CD4-positive, CD25-positive, alpha-beta regulatory T cell (primary cell): ENCODE measurements around the gene NT5DC2. TPM values are rescaled to one million over a fixed set of nuclear protein-coding genes. Genes with fewer than 3 reads are reported as not detected.

Experiments
- ATAC-seq, 2 donors: fragments of 150-1000 bp; cut with Tn5 transposase; one replicate each; pipeline ENCODE4 v1.10.0; 2021; ENCODE audit warnings: low read depth in 2 of 2, moderate number of reproducible peaks in 2 of 2, moderate library complexity in 1 of 2
- DNase-seq, 3 donors: peaks; one replicate each; pipeline versions ENCODE4 v3.0.0 to v3.0.0-alpha.2; 2012 to 2022; ENCODE audit warnings: mixed read lengths in 1 of 3
- H3K27ac ChIP-seq: one replicate; pipeline ENCODE4 v1.7.0; 2013; ENCODE audit warnings: mild to moderate bottlenecking, low read length; ENCODE audit not compliant: insufficient read depth, poor library complexity, severe bottlenecking
- H3K27me3 ChIP-seq: one replicate; pipeline ENCODE4 v1.7.0; 2013; ENCODE audit warnings: low read length; ENCODE audit not compliant: control insufficient read depth, insufficient read depth
- H3K36me3 ChIP-seq: one replicate; pipeline ENCODE4 v1.7.0; 2013; ENCODE audit warnings: mild to moderate bottlenecking, low read length, moderate library complexity; ENCODE audit not compliant: control insufficient read depth, insufficient read depth
- H3K4me1 ChIP-seq: 2 replicates; pipeline ENCODE4 v1.7.0; 2013; ENCODE audit warnings: mild to moderate bottlenecking, low read length; ENCODE audit not compliant: insufficient read depth, control insufficient read depth, poor library complexity, severe bottlenecking
- H3K4me3 ChIP-seq: one replicate; pipeline ENCODE4 v1.7.0; 2013; ENCODE audit warnings: low read depth, mild to moderate bottlenecking, low read length, moderate library complexity
- H3K9me3 ChIP-seq, 2 experiments: 1 replicate in 1 of 2; 2 replicates in 1 of 2; pipeline ENCODE4 v1.7.0; 2013; ENCODE audit warnings: low read length in 2 of 2, mild to moderate bottlenecking in 1 of 2, moderate library complexity in 1 of 2; ENCODE audit not compliant: control insufficient read depth in 2 of 2
- H3K27ac Mint-ChIP-seq, 3 donors: one replicate each; pipeline ENCODE4 v1.8.0; 2020 to 2022; ENCODE audit warnings: mild to moderate bottlenecking in 3 of 3, mixed read lengths in 3 of 3, moderate library complexity in 2 of 3
- H3K27me3 Mint-ChIP-seq: one replicate; pipeline ENCODE4 v1.8.0; 2022; ENCODE audit warnings: mild to moderate bottlenecking, mixed read lengths
- H3K36me3 Mint-ChIP-seq: one replicate; pipeline ENCODE4 v1.8.0; 2020; ENCODE audit warnings: mixed read lengths
- H3K4me1 Mint-ChIP-seq, 4 donors: one replicate each; pipeline ENCODE4 v1.8.0; 2020 to 2022; ENCODE audit warnings: mixed read lengths in 4 of 4, mild to moderate bottlenecking in 1 of 4
- H3K4me3 Mint-ChIP-seq, 4 donors: one replicate each; pipeline ENCODE4 v1.8.0; 2020 to 2022; ENCODE audit warnings: mild to moderate bottlenecking in 4 of 4, mixed read lengths in 4 of 4, moderate library complexity in 3 of 4
- H3K9me3 Mint-ChIP-seq, 7 donors: one replicate each; pipeline ENCODE4 v1.8.0; 2020 to 2022; ENCODE audit warnings: mixed read lengths in 7 of 7, mild to moderate bottlenecking in 3 of 7, moderate library complexity in 2 of 7
- polyA plus RNA-seq, 4 donors: library from polyadenylated mRNA; unstranded; fragments of 300-500 nt; fragmentation: Illumina TruSeq; gene quantifications; one replicate each; pipeline ENCODE4 v1.2.3, GENCODE V29; 2021
- total RNA-seq: library from RNA; stranded (reverse); gene quantifications from one replicate; pipeline ENCODE4 v1.2.3, GENCODE V29; 2022

Gene NT5DC2
- total and polyA plus RNA-seq, 5 donors from 2014 or later: 0.81 to 3.7 TPM; not detected in 3

GRCh38 chr3:52490035-52490938 is 43.4 kb downstream of the NT5DC2 start:
- H3K27me3 ChIP-seq: no peaks in the 10 kb centered on the region
- H3K9me3 Mint-ChIP-seq: no peaks in the 10 kb centered on the region
- no peak overlapping the region for H3K4me3 ChIP-seq
- H3K9me3 ChIP-seq: no peaks in the 10 kb centered on the region
- peaks cover 53% of the 10 kb centered on the region for H3K36me3 ChIP-seq
- peaks cover 4% of the 10 kb centered on the region for H3K27me3 Mint-ChIP-seq
- no peak overlapping the region for H3K27ac ChIP-seq
- H3K4me3 Mint-ChIP-seq: no peak overlapping the region
- no peak overlapping the region for H3K27ac Mint-ChIP-seq
- H3K4me1 ChIP-seq: no peaks in the 10 kb centered on the region
- peaks cover 25% of the 10 kb centered on the region for H3K36me3 Mint-ChIP-seq
- H3K4me1 Mint-ChIP-seq: peaks cover 0 to 3% (median 0%) of the 10 kb centered on the region in 4 donors
- no peak for DNase-seq
- ATAC-seq: no peak

- H3K4me3 ChIP-seq: no peak overlapping the region
- H3K9me3 ChIP-seq: no peaks in the 10 kb centered on the region
- peaks cover 56% of the 10 kb centered on the region for H3K36me3 ChIP-seq
- no peaks in the 10 kb centered on the region for H3K9me3 Mint-ChIP-seq
- ATAC-seq: no peak
- no peak overlapping the region for H3K27ac Mint-ChIP-seq
- no peak for DNase-seq
- H3K4me3 Mint-ChIP-seq: no peak overlapping the region
- H3K27me3 ChIP-seq: no peaks in the 10 kb centered on the region
- peaks cover 0 to 2% (median 0%) of the 10 kb centered on the region in 4 donors for H3K4me1 Mint-ChIP-seq
- H3K36me3 Mint-ChIP-seq: peaks cover 26% of the 10 kb centered on the region
- no peaks in the 10 kb centered on the region for H3K27me3 Mint-ChIP-seq
- no peak overlapping the region for H3K27ac ChIP-seq
- no peaks in the 10 kb centered on the region for H3K4me1 ChIP-seq
Measured at GRCh38 chr3:52489453-52489852, 44.2 kb downstream of the NT5DC2 start.

DNA sequence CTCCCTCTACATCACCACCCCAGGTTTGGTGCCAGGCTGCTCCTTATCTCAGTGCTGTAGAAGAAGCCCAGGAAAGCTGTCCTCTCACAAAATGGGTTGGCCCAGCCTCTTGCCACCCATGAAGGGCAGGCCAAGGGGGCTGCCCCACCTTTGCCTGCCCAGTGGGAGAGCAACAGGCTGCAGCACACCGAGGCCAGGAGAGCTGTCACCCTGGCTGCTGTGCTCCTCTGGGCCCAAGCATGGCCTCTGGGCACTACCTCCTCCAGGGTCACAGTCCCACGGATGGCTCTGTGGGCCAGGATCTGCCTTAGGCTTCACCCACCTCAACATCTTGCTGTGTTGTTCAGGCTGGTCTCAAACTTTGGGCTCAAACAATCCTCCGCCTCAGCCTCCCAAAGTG is 44.9 kb downstream of the NT5DC2 start:
- no peak for ATAC-seq
- H3K4me3 ChIP-seq: no peak overlapping the region
- Mint-ChIP-seq H3K36me3 (peaks cover 31% of the 10 kb centered on the region), H3K27me3 (no peaks in the 10 kb centered on the region), H3K9me3 (no peaks in the 10 kb centered on the region), H3K4me3 (no peak overlapping the region), H3K27ac (no peak overlapping the region), H3K4me1 (no peaks in the 10 kb centered on the region)
- no peaks in the 10 kb centered on the region for H3K4me1 ChIP-seq
- H3K36me3 ChIP-seq: peaks cover 56% of the 10 kb centered on the region
- no peak overlapping the region for H3K27ac ChIP-seq
- no peaks in the 10 kb centered on the region for H3K27me3 ChIP-seq
- no peak for DNase-seq
- no peaks in the 10 kb centered on the region for H3K9me3 ChIP-seq

DNA sequence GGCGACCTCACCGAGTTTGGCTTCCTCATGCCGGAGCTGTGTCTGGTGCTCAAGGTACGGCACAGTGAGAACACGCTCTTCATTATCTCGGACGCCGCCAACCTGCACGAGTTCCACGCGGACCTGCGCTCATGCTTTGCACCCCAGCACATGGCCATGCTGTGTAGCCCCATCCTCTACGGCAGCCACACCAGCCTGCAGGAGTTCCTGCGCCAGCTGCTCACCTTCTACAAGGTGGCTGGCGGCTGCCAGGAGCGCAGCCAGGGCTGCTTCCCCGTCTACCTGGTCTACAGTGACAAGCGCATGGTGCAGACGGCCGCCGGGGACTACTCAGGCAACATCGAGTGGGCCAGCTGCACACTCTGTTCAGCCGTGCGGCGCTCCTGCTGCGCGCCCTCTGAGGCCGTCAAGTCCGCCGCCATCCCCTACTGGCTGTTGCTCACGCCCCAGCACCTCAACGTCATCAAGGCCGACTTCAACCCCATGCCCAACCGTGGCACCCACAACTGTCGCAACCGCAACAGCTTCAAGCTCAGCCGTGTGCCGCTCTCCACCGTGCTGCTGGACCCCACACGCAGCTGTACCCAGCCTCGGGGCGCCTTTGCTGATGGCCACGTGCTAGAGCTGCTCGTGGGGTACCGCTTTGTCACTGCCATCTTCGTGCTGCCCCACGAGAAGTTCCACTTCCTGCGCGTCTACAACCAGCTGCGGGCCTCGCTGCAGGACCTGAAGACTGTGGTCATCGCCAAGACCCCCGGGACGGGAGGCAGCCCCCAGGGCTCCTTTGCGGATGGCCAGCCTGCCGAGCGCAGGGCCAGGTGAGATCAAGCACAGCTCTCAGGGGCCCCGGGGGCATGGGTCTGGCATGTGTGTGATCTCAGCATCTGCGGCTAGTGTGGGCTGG is 45.6 kb downstream of the NT5DC2 start:
- H3K4me3 ChIP-seq: no peak overlapping the region
- H3K36me3 Mint-ChIP-seq: peaks cover 32% of the 10 kb centered on the region
- H3K9me3 ChIP-seq: no peaks in the 10 kb centered on the region
- no peaks in the 10 kb centered on the region for H3K9me3 Mint-ChIP-seq
- H3K27ac Mint-ChIP-seq: peak overlapping the region in 1 of 3 donors; percentile 49
- H3K4me1 ChIP-seq: no peaks in the 10 kb centered on the region
- H3K27me3 Mint-ChIP-seq: no peaks in the 10 kb centered on the region
- DNase-seq (no peak), ATAC-seq (no peak)
- no peaks in the 10 kb centered on the region for H3K4me1 Mint-ChIP-seq
- peaks cover 56% of the 10 kb centered on the region for H3K36me3 ChIP-seq
- no peak overlapping the region for H3K4me3 Mint-ChIP-seq
- H3K27ac ChIP-seq: no peak overlapping the region
- no peaks in the 10 kb centered on the region for H3K27me3 ChIP-seq

GRCh38 chr3:52487050-52487787 is 46.4 kb downstream of the NT5DC2 start:
- H3K36me3 ChIP-seq: peaks cover 50% of the 10 kb centered on the region
- no peak overlapping the region for H3K4me3 ChIP-seq
- peaks cover 25% of the 10 kb centered on the region for H3K36me3 Mint-ChIP-seq
- H3K27ac ChIP-seq: no peak overlapping the region
- H3K4me1 Mint-ChIP-seq: no peaks in the 10 kb centered on the region
- H3K27ac Mint-ChIP-seq: peak overlapping the region in 1 of 3 donors; percentile 49
- ATAC-seq (no peak), DNase-seq (no peak)
- H3K27me3 Mint-ChIP-seq: no peaks in the 10 kb centered on the region
- H3K4me1 ChIP-seq: no peaks in the 10 kb centered on the region
- no peaks in the 10 kb centered on the region for H3K27me3 ChIP-seq
- no peaks in the 10 kb centered on the region for H3K9me3 ChIP-seq
- no peak overlapping the region for H3K4me3 Mint-ChIP-seq
- H3K9me3 Mint-ChIP-seq: no peaks in the 10 kb centered on the region

- Histone ChIP-seq H3K4me1 (no peaks in the 10 kb centered on the region), H3K27ac (no peak overlapping the region), H3K9me3 (no peaks in the 10 kb centered on the region), H3K36me3 (peaks cover 52% of the 10 kb centered on the region), H3K4me3 (no peak overlapping the region), H3K27me3 (no peaks in the 10 kb centered on the region)
- peak overlapping the region in 1 of 4 donors; percentile 11 for H3K4me3 Mint-ChIP-seq
- ATAC-seq: no peak
- no peak for DNase-seq
- no peaks in the 10 kb centered on the region for H3K9me3 Mint-ChIP-seq
- H3K4me1 Mint-ChIP-seq: no peaks in the 10 kb centered on the region
- peaks cover 17% of the 10 kb centered on the region for H3K36me3 Mint-ChIP-seq
- no peaks in the 10 kb centered on the region for H3K27me3 Mint-ChIP-seq
- peak overlapping the region in 1 of 3 donors; percentile 65 for H3K27ac Mint-ChIP-seq
Measured at GRCh38 chr3:52484680-52485461, 48.8 kb downstream of the NT5DC2 start.
